Fibroblast of villous mesenchyme (primary cell): ENCODE measurements around the gene PIM2. TPM values are rescaled to one million over a fixed set of nuclear protein-coding genes. Genes with fewer than 3 reads are reported as not detected.

Experiments
- DNase-seq: peaks from one replicate; pipeline ENCODE4 v3.0.0-alpha.2; 2010; ENCODE audit warnings: low read depth
- H3K4me3 ChIP-seq: 2 replicates; pipeline ENCODE4 v1.5.1; 2011; ENCODE audit warnings: low read depth, mild to moderate bottlenecking, low read length
- CTCF ChIP-seq: IDR thresholded peaks from 2 replicates; pipeline ENCODE4 v1.5.1; 2012; ENCODE audit warnings: low read depth, mild to moderate bottlenecking, low read length; ENCODE audit not compliant: insufficient read depth
- total RNA-seq: library from RNA; depleted of rRNA; stranded (reverse); fragments of >200 nt; gene quantifications from 2 replicates; pipeline ENCODE4 v1.2.3, GENCODE V29; 2012

The PIM2 gene
- total RNA-seq, 1 donor: 12.5 TPM

GRCh38 chrX:48924270-48924669 lies 5.4 kb upstream of the PIM2 start:
- no peak for DNase-seq
- H3K4me3 ChIP-seq: no peak overlapping the region
- TF ChIP-seq CTCF: no peak

GRCh38 chrX:48923771-48924170 lies 4.9 kb upstream of the PIM2 start:
- no peak for TF ChIP-seq CTCF
- no peak overlapping the region for H3K4me3 ChIP-seq
- no peak for DNase-seq

GRCh38 chrX:48920718-48921104 lies 1.9 kb upstream of the PIM2 start:
- no peak overlapping the region for H3K4me3 ChIP-seq
- TF ChIP-seq CTCF: no peak
- DNase-seq: no peak

GRCh38 chrX:48919947-48920717 lies 1.3 kb upstream of the PIM2 start:
- DNase-seq: no peak
- TF ChIP-seq CTCF: no peak
- H3K4me3 ChIP-seq: no peak overlapping the region

- no peak for TF ChIP-seq CTCF
- no peak for DNase-seq
- peak overlapping the region; percentile 67 for H3K4me3 ChIP-seq
These were observed 577 bp upstream of the PIM2 start for GRCh38 chrX:48919360-48919841.

- DNase-seq: no peak
- TF ChIP-seq CTCF: no peak
These were observed 552 bp downstream of the PIM2 start for GRCh38 chrX:48918301-48918642.

More at GRCh38 chrX:48918301-48918642, 552 bp downstream of the PIM2 start:
- H3K4me3 ChIP-seq: peak overlapping the region; percentile 67
